HepG2 (cell line): ENCODE results near the gene WDCP. TPM values are rescaled to one million over a fixed set of nuclear protein-coding genes. Genes with fewer than 3 reads are reported as not detected.

Experiments
- ATF4 ChIP-seq, 2 experiments: fragments of 450-650 bp in 1 of 2; sonication (generic) in 1 of 2; formaldehyde crosslinking; IDR thresholded peaks; 2 replicates each; pipeline versions ENCODE4 v1.5.0 to v1.8.0; 2020 to 2022; ENCODE audit warnings: mild to moderate bottlenecking in 1 of 2, missing genetic modification reagents in 1 of 2
- ELF3 ChIP-seq: IDR thresholded peaks from 2 replicates; pipeline ENCODE4 v1.6.1; 2016; ENCODE audit warnings: missing genetic modification reagents, missing compliant biosample characterization
- HES4 ChIP-seq: sonication (generic); formaldehyde crosslinking; IDR thresholded peaks from 2 replicates; pipeline ENCODE4 v1.9.0; 2021; ENCODE audit warnings: mild to moderate bottlenecking, missing genetic modification reagents, borderline replicate concordance
- TOPORS ChIP-seq: sonication (generic); formaldehyde crosslinking; IDR thresholded peaks from 2 replicates; pipeline ENCODE4 v1.8.0; 2023; ENCODE audit warnings: mild to moderate bottlenecking, missing genetic modification reagents
- ZC3H4 ChIP-seq: sonication (generic); formaldehyde crosslinking; IDR thresholded peaks from 2 replicates; pipeline ENCODE4 v1.4.0; 2020; ENCODE audit warnings: missing genetic modification reagents, borderline replicate concordance
- ZNF17 ChIP-seq: sonication (generic); formaldehyde crosslinking; IDR thresholded peaks from 2 replicates; pipeline ENCODE4 v1.5.0; 2020; ENCODE audit warnings: mild to moderate bottlenecking, missing genetic modification reagents
- polyA plus RNA-seq, 8 experiments: library from polyadenylated mRNA; depleted of rRNA in 3 of 8; stranded (reverse) in 7 of 8; unstranded in 1 of 8; fragments of >200 nt; fragmentation: Illumina TruSeq in 4 of 8; extraction: Trizol in 4 of 8; gene quantifications; 2 replicates each; pipeline versions ENCODE4 v1.2.1 to v1.2.3, GENCODE V29; 2011 to 2016; ENCODE audit warnings: low read depth in 4 of 8, missing spikeins in 1 of 8, mixed read lengths in 1 of 8; ENCODE audit not compliant: insufficient read depth in 1 of 8
- total RNA-seq, 5 experiments: library from RNA; depleted of rRNA; stranded (reverse); fragments of >200 nt; fragmentation: Illumina TruSeq; extraction: Trizol; gene quantifications; 2 replicates each; pipeline ENCODE4 v1.2.3, GENCODE V29; 2016; ENCODE audit warnings: low read depth in 1 of 5
- TF ChIP-seq, protein P1 (sequence below): sonication (generic); formaldehyde crosslinking; IDR thresholded peaks from 2 replicates; pipeline ENCODE4 v1.4.0; 2020; ENCODE audit warnings: missing genetic modification reagents
- TF ChIP-seq, protein P2 (sequence below): sonication (generic); formaldehyde crosslinking; IDR thresholded peaks from 2 replicates; pipeline ENCODE4 v1.8.0; 2022; ENCODE audit warnings: mild to moderate bottlenecking, missing genetic modification reagents
- TF ChIP-seq, protein P3 (sequence below): IDR thresholded peaks from 2 replicates; pipeline ENCODE4 v1.4.0; 2020; ENCODE audit warnings: mild to moderate bottlenecking, missing genetic modification reagents
- TF ChIP-seq, protein P4 (sequence below): sonication (generic); formaldehyde crosslinking; conservative IDR thresholded peaks from 2 replicates; pipeline ENCODE4 v1.4.0; 2020; ENCODE audit warnings: mild to moderate bottlenecking, missing genetic modification reagents, moderate library complexity
- TF ChIP-seq, protein P5 (sequence below): sonication (generic); formaldehyde crosslinking; IDR thresholded peaks from 2 replicates; pipeline ENCODE4; 2020; ENCODE audit warnings: missing genetic modification reagents, mild to moderate bottlenecking, borderline replicate concordance

WDCP gene
- total and polyA plus RNA-seq, 2 of the 13 experiments (the other 11 are each of a cell fraction or from before 2014, with no cell fraction given): 17.4 to 22.6 TPM

- TF ChIP-seq, protein P1, sequence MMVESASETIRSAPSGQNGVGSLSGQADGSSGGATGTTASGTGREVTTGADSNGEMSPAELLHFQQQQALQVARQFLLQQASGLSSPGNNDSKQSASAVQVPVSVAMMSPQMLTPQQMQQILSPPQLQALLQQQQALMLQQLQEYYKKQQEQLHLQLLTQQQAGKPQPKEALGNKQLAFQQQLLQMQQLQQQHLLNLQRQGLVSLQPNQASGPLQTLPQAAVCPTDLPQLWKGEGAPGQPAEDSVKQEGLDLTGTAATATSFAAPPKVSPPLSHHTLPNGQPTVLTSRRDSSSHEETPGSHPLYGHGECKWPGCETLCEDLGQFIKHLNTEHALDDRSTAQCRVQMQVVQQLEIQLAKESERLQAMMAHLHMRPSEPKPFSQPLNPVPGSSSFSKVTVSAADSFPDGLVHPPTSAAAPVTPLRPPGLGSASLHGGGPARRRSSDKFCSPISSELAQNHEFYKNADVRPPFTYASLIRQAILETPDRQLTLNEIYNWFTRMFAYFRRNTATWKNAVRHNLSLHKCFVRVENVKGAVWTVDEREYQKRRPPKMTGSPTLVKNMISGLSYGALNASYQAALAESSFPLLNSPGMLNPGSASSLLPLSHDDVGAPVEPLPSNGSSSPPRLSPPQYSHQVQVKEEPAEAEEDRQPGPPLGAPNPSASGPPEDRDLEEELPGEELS (CRISPR knock-in tag): peak; percentile 82
- TF ChIP-seq TOPORS (CRISPR knock-in tag) (peak; percentile 96), ATF4 (CRISPR knock-in tag; IDR thresholded peaks at IDR 0.05) (peak in 1 of 2 experiments; percentile 57; a peak in 1 of 4 replicates), ZNF17 (no peak), ELF3 (CRISPR knock-in tag) (peak; percentile 97), ZC3H4 (CRISPR knock-in tag) (no peak), HES4 (CRISPR knock-in tag) (no peak)
- TF ChIP-seq, protein P2, sequence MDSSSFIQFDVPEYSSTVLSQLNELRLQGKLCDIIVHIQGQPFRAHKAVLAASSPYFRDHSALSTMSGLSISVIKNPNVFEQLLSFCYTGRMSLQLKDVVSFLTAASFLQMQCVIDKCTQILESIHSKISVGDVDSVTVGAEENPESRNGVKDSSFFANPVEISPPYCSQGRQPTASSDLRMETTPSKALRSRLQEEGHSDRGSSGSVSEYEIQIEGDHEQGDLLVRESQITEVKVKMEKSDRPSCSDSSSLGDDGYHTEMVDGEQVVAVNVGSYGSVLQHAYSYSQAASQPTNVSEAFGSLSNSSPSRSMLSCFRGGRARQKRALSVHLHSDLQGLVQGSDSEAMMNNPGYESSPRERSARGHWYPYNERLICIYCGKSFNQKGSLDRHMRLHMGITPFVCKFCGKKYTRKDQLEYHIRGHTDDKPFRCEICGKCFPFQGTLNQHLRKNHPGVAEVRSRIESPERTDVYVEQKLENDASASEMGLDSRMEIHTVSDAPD (CRISPR knock-in tag): peak; percentile 84
- TF ChIP-seq, protein P3, sequence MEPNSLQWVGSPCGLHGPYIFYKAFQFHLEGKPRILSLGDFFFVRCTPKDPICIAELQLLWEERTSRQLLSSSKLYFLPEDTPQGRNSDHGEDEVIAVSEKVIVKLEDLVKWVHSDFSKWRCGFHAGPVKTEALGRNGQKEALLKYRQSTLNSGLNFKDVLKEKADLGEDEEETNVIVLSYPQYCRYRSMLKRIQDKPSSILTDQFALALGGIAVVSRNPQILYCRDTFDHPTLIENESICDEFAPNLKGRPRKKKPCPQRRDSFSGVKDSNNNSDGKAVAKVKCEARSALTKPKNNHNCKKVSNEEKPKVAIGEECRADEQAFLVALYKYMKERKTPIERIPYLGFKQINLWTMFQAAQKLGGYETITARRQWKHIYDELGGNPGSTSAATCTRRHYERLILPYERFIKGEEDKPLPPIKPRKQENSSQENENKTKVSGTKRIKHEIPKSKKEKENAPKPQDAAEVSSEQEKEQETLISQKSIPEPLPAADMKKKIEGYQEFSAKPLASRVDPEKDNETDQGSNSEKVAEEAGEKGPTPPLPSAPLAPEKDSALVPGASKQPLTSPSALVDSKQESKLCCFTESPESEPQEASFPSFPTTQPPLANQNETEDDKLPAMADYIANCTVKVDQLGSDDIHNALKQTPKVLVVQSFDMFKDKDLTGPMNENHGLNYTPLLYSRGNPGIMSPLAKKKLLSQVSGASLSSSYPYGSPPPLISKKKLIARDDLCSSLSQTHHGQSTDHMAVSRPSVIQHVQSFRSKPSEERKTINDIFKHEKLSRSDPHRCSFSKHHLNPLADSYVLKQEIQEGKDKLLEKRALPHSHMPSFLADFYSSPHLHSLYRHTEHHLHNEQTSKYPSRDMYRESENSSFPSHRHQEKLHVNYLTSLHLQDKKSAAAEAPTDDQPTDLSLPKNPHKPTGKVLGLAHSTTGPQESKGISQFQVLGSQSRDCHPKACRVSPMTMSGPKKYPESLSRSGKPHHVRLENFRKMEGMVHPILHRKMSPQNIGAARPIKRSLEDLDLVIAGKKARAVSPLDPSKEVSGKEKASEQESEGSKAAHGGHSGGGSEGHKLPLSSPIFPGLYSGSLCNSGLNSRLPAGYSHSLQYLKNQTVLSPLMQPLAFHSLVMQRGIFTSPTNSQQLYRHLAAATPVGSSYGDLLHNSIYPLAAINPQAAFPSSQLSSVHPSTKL (CRISPR knock-in tag): peak; percentile 89
- TF ChIP-seq, protein P4, sequence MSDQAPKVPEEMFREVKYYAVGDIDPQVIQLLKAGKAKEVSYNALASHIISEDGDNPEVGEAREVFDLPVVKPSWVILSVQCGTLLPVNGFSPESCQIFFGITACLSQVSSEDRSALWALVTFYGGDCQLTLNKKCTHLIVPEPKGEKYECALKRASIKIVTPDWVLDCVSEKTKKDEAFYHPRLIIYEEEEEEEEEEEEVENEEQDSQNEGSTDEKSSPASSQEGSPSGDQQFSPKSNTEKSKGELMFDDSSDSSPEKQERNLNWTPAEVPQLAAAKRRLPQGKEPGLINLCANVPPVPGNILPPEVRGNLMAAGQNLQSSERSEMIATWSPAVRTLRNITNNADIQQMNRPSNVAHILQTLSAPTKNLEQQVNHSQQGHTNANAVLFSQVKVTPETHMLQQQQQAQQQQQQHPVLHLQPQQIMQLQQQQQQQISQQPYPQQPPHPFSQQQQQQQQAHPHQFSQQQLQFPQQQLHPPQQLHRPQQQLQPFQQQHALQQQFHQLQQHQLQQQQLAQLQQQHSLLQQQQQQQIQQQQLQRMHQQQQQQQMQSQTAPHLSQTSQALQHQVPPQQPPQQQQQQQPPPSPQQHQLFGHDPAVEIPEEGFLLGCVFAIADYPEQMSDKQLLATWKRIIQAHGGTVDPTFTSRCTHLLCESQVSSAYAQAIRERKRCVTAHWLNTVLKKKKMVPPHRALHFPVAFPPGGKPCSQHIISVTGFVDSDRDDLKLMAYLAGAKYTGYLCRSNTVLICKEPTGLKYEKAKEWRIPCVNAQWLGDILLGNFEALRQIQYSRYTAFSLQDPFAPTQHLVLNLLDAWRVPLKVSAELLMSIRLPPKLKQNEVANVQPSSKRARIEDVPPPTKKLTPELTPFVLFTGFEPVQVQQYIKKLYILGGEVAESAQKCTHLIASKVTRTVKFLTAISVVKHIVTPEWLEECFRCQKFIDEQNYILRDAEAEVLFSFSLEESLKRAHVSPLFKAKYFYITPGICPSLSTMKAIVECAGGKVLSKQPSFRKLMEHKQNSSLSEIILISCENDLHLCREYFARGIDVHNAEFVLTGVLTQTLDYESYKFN (CRISPR knock-in tag): peak; percentile 83
- TF ChIP-seq, protein P5, sequence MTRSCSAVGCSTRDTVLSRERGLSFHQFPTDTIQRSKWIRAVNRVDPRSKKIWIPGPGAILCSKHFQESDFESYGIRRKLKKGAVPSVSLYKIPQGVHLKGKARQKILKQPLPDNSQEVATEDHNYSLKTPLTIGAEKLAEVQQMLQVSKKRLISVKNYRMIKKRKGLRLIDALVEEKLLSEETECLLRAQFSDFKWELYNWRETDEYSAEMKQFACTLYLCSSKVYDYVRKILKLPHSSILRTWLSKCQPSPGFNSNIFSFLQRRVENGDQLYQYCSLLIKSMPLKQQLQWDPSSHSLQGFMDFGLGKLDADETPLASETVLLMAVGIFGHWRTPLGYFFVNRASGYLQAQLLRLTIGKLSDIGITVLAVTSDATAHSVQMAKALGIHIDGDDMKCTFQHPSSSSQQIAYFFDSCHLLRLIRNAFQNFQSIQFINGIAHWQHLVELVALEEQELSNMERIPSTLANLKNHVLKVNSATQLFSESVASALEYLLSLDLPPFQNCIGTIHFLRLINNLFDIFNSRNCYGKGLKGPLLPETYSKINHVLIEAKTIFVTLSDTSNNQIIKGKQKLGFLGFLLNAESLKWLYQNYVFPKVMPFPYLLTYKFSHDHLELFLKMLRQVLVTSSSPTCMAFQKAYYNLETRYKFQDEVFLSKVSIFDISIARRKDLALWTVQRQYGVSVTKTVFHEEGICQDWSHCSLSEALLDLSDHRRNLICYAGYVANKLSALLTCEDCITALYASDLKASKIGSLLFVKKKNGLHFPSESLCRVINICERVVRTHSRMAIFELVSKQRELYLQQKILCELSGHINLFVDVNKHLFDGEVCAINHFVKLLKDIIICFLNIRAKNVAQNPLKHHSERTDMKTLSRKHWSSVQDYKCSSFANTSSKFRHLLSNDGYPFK (CRISPR knock-in tag): peak; percentile 97
These were observed 29.0 kb upstream of the WDCP start, which contains the start of gene SF3B6 (continued) for GRCh38 chr2:24075915-24076848.
